Head of caudate nucleus (tissue), 42 donors: ENCODE results near the gene PPIF.
A peak's percentile ranks its signal among the peaks of the same experiment; 100 is the strongest.

Source experiments
- DNase-seq, 42 donors: peaks; one replicate each; pipeline versions ENCODE4 v3.0.0 to v3.0.0-alpha.2; 2020 to 2021; ENCODE audit warnings: mixed read lengths in 7 of 42
- intact Hi-C: fragments of 100-400 bp; cut with DNase I; formaldehyde crosslinking; loops from one replicate; pipeline ENCODE4 v1.15.0; 2022

The PPIF gene

GRCh38 chr10:79354615-79355014, 7.3 kb downstream of the PPIF start:
- peak in 4 of 42 donors; percentile 0 to 36 (median 18) for DNase-seq
- intact Hi-C loops, result no loop called here

- intact Hi-C loops, result no loop called here
- peak in 2 of 42 donors; percentile 0 to 19 for DNase-seq
Observed at GRCh38 chr10:79355420-79356017, 8.2 kb downstream of the PPIF start.

- peak in 5 of 42 donors; percentile 1 to 39 (median 32) for DNase-seq
- intact Hi-C loops, result no loop called here
Observed at GRCh38 chr10:79356104-79356503, 8.8 kb downstream of the PPIF start.

GRCh38 chr10:79357180-79357579, 9.9 kb downstream of the PPIF start:
- DNase-seq, result peak in 1 of 42 donors; percentile 19
- intact Hi-C loops, result no loop called here

GRCh38 chr10:79358811-79359210, 11.5 kb downstream of the PPIF start:
- DNase-seq, result peak in 2 of 42 donors; percentile 25 to 33
- intact Hi-C loops, result no loop called here

GRCh38 chr10:79359816-79360498, 12.7 kb downstream of the PPIF start:
- DNase-seq, result peak in 1 of 42 donors; percentile 6
- intact Hi-C loops, result no loop called here

GRCh38 chr10:79360499-79361342, 13.5 kb downstream of the PPIF start:
- intact Hi-C loops, result no loop called here
- DNase-seq, result peak in 1 of 42 donors; percentile 20

- DNase-seq, result no peak
- intact Hi-C loops, result no loop called here
Observed at GRCh38 chr10:79361726-79362397, 14.6 kb downstream of the PPIF start.

- intact Hi-C loops, result no loop called here
Observed at GRCh38 chr10:79367426-79368189, 20.3 kb downstream of the PPIF start.

GRCh38 chr10:79372871-79373270, 25.6 kb downstream of the PPIF start:
- DNase-seq, result peak in 2 of 42 donors; percentile 26 to 27
- intact Hi-C loops, result no loop called here

More at GRCh38 chr10:79367426-79368189, 20.3 kb downstream of the PPIF start:
- no peak for DNase-seq

- intact Hi-C loops, result loop anchor here (2.0 kb wide), 1 partner anchor 92 kb away; no protein-coding TSS in a partner anchor
Observed at GRCh38 chr10:79374312-79375191, 27.3 kb downstream of the PPIF start.

GRCh38 chr10:79375321-79376077, 28.2 kb downstream of the PPIF start:
- intact Hi-C loops, result loop anchor here (2.0 kb wide), 1 partner anchor 91 kb away; no protein-coding TSS in a partner anchor

More at GRCh38 chr10:79374312-79375191, 27.3 kb downstream of the PPIF start:
- DNase-seq, result peak; percentile 58 to 95 (median 88)

GRCh38 chr10:79376078-79376628, 28.9 kb downstream of the PPIF start:
- intact Hi-C loops, result no loop called here
- DNase-seq, result peak in 4 of 42 donors; percentile 4 to 25 (median 16)

More at GRCh38 chr10:79375321-79376077, 28.2 kb downstream of the PPIF start:
- DNase-seq, result peak in 5 of 42 donors; percentile 4 to 35 (median 10)

GRCh38 chr10:79376751-79377556, 29.7 kb downstream of the PPIF start:
- intact Hi-C loops, result no loop called here
- peak in 4 of 42 donors; percentile 3 to 25 (median 20) for DNase-seq
